Karpas-422 (cell line): Measurements from ENCODE around the gene PURA. TPM values are rescaled to one million over a fixed set of nuclear protein-coding genes. Genes with fewer than 3 reads are reported as not detected.

Experiments used
- DNase-seq: peaks from one replicate; pipeline ENCODE4 v3.0.0-alpha.2; 2015
- H2AFZ ChIP-seq: fragments of 200-600 bp; sonication (generic); 2 replicates; pipeline ENCODE4 v1.6.1; 2014; ENCODE audit warnings: antibody characterized with exemption, low read length, mixed read lengths
- H3K27ac ChIP-seq: fragments of 200-600 bp; sonication (generic); 2 replicates; pipeline ENCODE4 v1.5.1; 2014; ENCODE audit warnings: mild to moderate bottlenecking, low read length, moderate library complexity
- H3K27me3 ChIP-seq: fragments of 200-600 bp; sonication (generic); 2 replicates; pipeline ENCODE4 v1.6.1; 2014; ENCODE audit warnings: low read length, mixed read lengths
- H3K36me3 ChIP-seq: fragments of 200-600 bp; sonication (generic); 2 replicates; pipeline ENCODE4 v1.6.1; 2014; ENCODE audit warnings: low read length, mixed read lengths; ENCODE audit not compliant: insufficient read depth
- H3K4me1 ChIP-seq: fragments of 200-600 bp; sonication (generic); 2 replicates; pipeline ENCODE4 v1.6.1; 2014; ENCODE audit warnings: mild to moderate bottlenecking, low read length, mixed read lengths
- H3K4me2 ChIP-seq: fragments of 200-600 bp; sonication (generic); 2 replicates; pipeline ENCODE4 v1.6.1; 2014; ENCODE audit warnings: low read length, low read depth, mild to moderate bottlenecking; ENCODE audit not compliant: poor library complexity, severe bottlenecking
- H3K4me3 ChIP-seq: fragments of 200-600 bp; sonication (generic); 2 replicates; pipeline ENCODE4 v1.5.1; 2014; ENCODE audit warnings: mild to moderate bottlenecking, antibody characterized with exemption, low read length, mixed read lengths
- H3K79me2 ChIP-seq: fragments of 200-600 bp; sonication (generic); 2 replicates; pipeline ENCODE4 v1.6.1; 2014; ENCODE audit warnings: mild to moderate bottlenecking, low read length, mixed read lengths
- H3K9ac ChIP-seq: fragments of 200-600 bp; sonication (generic); 2 replicates; pipeline ENCODE4 v1.6.0; 2014; ENCODE audit warnings: low read length
- H3K9me2 ChIP-seq: fragments of 200-600 bp; sonication (generic), shearing (Covaris generic); replicated peaks from 2 replicates; pipeline ENCODE4 v1.6.0; 2014; ENCODE audit warnings: mild to moderate bottlenecking, low read length, moderate library complexity; ENCODE audit not compliant: insufficient read depth
- H3K9me3 ChIP-seq: fragments of 300-700, 200-600 bp; sonication (generic); 2 replicates; pipeline ENCODE4 v1.6.1; 2014; ENCODE audit warnings: low read length, mixed read lengths
- H4K20me1 ChIP-seq: fragments of 200-600 bp; sonication (generic); 2 replicates; pipeline ENCODE4 v1.6.1; 2014; ENCODE audit warnings: mild to moderate bottlenecking, antibody characterized with exemption, low read length, low read depth; ENCODE audit not compliant: insufficient read depth
- total RNA-seq: library from RNA; depleted of rRNA; stranded (reverse); fragments of >200 nt; shearing (Covaris generic); gene quantifications from 2 replicates; pipeline ENCODE4 v1.2.3, GENCODE V29; 2014; ENCODE audit warnings: low replicate concordance

The PURA gene
- total RNA-seq, 1 experiment from 2014 or later, result 7.2 TPM

DNA sequence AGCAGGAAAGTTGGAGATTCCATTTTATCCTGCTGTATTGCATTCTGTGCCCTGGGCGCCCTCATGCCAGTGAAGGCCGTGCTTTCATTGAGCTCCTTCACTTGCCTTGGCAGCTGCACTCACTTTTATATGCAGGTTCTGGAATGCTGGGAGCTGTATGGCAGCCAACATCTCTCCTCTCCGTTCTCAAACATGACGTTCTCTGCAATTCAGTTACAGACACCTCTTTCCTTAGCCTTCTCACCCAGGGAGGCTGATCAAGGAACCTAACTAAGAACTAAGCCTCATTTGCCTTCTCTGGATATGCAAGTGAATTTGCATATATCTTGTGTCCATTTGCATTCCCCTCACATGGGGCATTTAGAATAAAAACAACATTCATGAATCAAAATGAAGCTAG is 29.4 kb upstream of the PURA start:
- no peaks in the 10 kb centered on the region for H4K20me1 ChIP-seq
- no peak for DNase-seq
- H2AFZ ChIP-seq, result no peak overlapping the region
- no peaks in the 10 kb centered on the region for H3K79me2 ChIP-seq
- H3K4me2 ChIP-seq, result no peak overlapping the region
- no peak overlapping the region for H3K4me3 ChIP-seq
- H3K27me3 ChIP-seq, result no peaks in the 10 kb centered on the region; the same call in 1 of the 2 replicates
- no peaks in the 10 kb centered on the region for H3K36me3 ChIP-seq
- no peaks in the 10 kb centered on the region; the same call in 1 of the 2 replicates for H3K9me3 ChIP-seq
- no peaks in the 10 kb centered on the region for H3K9me2 ChIP-seq
- H3K27ac ChIP-seq, result no peak overlapping the region
- no peak overlapping the region for H3K9ac ChIP-seq
- H3K4me1 ChIP-seq, result no peaks in the 10 kb centered on the region

GRCh38 chr5:140090251-140090650 is 23.7 kb upstream of the PURA start:
- H3K9ac ChIP-seq, result no peak overlapping the region
- no peak overlapping the region for H3K27ac ChIP-seq
- no peaks in the 10 kb centered on the region for H3K4me1 ChIP-seq
- H2AFZ ChIP-seq, result no peak overlapping the region
- no peaks in the 10 kb centered on the region for H3K36me3 ChIP-seq
- H4K20me1 ChIP-seq, result no peaks in the 10 kb centered on the region
- H3K79me2 ChIP-seq, result no peaks in the 10 kb centered on the region
- H3K9me3 ChIP-seq, result peaks cover 14% of the 10 kb centered on the region; the same call in 1 of the 2 replicates
- no peaks in the 10 kb centered on the region for H3K9me2 ChIP-seq
- DNase-seq, result no peak
- no peak overlapping the region for H3K4me2 ChIP-seq
- no peaks in the 10 kb centered on the region for H3K27me3 ChIP-seq
- H3K4me3 ChIP-seq, result no peak overlapping the region

DNA sequence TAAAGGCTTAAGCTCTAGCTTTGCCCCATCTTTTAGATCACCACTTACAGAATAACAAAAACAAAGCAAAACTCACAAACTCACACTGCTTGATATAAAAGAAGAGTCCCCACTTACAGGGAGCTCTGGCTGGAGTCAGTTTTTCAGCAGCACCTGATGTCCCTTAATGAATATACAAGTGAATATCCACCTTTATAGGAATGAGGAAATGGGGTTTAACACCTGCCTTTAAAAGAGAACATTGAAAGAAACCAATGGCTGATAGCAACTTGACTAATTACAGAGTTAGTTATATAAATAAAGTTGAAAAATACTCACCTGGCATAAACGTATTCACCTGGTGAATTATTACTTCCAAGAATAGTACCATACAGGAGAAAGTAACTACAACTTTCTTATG is 20.7 kb upstream of the PURA start:
- Histone ChIP-seq H3K9me3 (peaks cover 14% of the 10 kb centered on the region; the same call in 1 of the 2 replicates), H3K79me2 (no peaks in the 10 kb centered on the region), H3K4me2 (no peak overlapping the region), H3K4me1 (no peaks in the 10 kb centered on the region), H3K9ac (no peak overlapping the region), H3K9me2 (no peaks in the 10 kb centered on the region), H3K27ac (no peak overlapping the region), H3K27me3 (no peaks in the 10 kb centered on the region), H3K4me3 (no peak overlapping the region), H4K20me1 (no peaks in the 10 kb centered on the region), H3K36me3 (no peaks in the 10 kb centered on the region), H2AFZ (no peak overlapping the region)
- no peak for DNase-seq

GRCh38 chr5:140093866-140094265 is 20.0 kb upstream of the PURA start:
- Histone ChIP-seq H3K4me3 (no peak overlapping the region), H3K27me3 (no peaks in the 10 kb centered on the region), H3K4me1 (no peaks in the 10 kb centered on the region), H3K9ac (no peak overlapping the region), H3K9me2 (no peaks in the 10 kb centered on the region), H3K27ac (no peak overlapping the region), H4K20me1 (no peaks in the 10 kb centered on the region), H3K4me2 (no peak overlapping the region), H3K79me2 (no peaks in the 10 kb centered on the region), H2AFZ (no peak overlapping the region), H3K36me3 (no peaks in the 10 kb centered on the region), H3K9me3 (peaks cover 14% of the 10 kb centered on the region; the same call in 1 of the 2 replicates)
- DNase-seq, result no peak

DNA sequence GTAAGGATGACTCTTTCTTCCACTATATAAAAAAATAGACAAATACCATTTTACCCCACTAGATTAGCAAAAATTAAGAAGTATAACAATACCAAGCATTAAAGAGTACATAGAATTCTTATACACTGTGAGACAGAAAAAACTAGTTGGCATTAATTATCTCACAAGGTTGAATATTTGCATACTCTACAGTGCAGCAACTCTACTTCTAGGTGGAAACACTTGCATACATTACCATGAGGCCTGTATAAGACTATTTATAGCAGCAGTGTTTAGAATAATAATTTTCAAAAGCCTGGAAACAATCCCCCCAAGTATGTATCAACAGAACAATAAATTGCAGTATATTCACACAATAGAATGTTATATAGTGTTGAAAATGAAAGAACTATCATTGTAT is 19.0 kb upstream of the PURA start:
- Histone ChIP-seq H3K36me3 (no peaks in the 10 kb centered on the region), H3K4me3 (no peak overlapping the region), H3K27ac (no peak overlapping the region), H3K9me2 (no peaks in the 10 kb centered on the region), H2AFZ (no peak overlapping the region), H3K9me3 (peaks cover 10% of the 10 kb centered on the region; the same call in 1 of the 2 replicates), H3K9ac (no peak overlapping the region), H4K20me1 (no peaks in the 10 kb centered on the region), H3K4me2 (no peak overlapping the region), H3K4me1 (no peaks in the 10 kb centered on the region), H3K27me3 (no peaks in the 10 kb centered on the region), H3K79me2 (no peaks in the 10 kb centered on the region)
- DNase-seq, result no peak

DNA sequence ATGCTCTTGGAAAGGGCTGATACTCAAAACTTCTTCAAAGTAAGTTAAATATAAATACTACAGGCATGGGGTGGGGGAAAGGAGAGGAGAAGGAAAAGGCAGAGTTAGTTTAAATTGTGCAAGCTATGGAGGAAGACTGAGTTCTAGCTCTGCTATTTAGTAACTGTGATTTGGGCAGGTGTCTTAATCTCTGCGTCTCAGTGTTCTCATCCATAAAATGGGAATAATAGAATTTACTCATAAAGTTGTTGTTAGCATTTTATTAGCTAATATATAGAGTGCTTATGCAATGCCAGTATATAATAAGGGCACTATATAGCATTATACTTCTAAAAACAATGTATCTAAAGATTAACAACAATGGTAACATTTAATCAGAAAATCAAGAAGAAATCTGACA is 12.7 kb upstream of the PURA start:
- Histone ChIP-seq H3K79me2 (no peaks in the 10 kb centered on the region), H3K4me2 (no peak overlapping the region), H3K27me3 (no peaks in the 10 kb centered on the region), H3K4me3 (no peak overlapping the region), H4K20me1 (no peaks in the 10 kb centered on the region), H3K9ac (no peak overlapping the region), H2AFZ (no peak overlapping the region), H3K27ac (no peak overlapping the region), H3K9me2 (no peaks in the 10 kb centered on the region), H3K36me3 (no peaks in the 10 kb centered on the region), H3K4me1 (no peaks in the 10 kb centered on the region), H3K9me3 (no peaks in the 10 kb centered on the region)
- no peak for DNase-seq

DNA sequence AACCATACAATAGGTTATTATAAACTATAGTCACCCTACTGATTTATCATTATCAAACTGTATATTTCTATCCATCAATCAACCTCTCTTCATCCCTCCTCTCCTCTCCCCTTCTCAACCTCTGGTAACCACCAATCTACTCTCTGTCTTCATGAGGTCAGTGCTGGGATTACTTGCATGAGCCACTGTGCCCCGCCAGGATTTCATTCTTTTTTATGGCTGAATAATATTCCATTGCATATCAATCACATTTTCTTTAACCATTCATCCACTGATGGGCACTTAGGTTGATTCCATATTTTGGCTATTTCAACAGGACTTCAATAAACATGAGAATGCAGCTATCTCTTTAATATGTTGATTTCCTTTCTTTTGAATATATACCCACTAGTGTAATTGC is 10.8 kb upstream of the PURA start:
- no peaks in the 10 kb centered on the region for H3K9me2 ChIP-seq
- no peaks in the 10 kb centered on the region for H4K20me1 ChIP-seq

DNA sequence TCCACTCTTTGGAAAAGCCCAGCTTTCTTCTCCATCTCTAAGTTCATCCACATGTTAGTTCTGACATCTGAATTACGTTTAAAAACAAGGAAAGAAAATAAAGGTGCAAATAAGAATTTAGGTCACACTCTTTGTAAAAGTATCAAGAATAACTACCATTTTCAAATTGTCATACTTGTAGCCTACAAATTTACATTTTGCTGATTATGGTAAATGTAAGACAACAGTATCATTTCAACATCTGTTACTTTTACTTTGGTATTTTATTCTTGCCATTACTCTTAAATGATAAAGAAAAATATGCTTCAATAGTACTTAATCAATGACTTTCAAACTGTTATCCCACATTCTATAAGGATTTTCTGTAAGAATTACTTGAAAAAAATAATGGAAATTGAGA is 9.8 kb upstream of the PURA start:
- Histone ChIP-seq H3K4me2 (no peak overlapping the region), H2AFZ (no peak overlapping the region), H3K9me2 (no peaks in the 10 kb centered on the region), H3K9ac (no peak overlapping the region), H3K27me3 (no peaks in the 10 kb centered on the region), H3K27ac (no peak overlapping the region), H3K9me3 (no peaks in the 10 kb centered on the region), H3K79me2 (no peaks in the 10 kb centered on the region; the same call in 1 of the 2 replicates), H3K36me3 (no peaks in the 10 kb centered on the region), H4K20me1 (peaks cover 5% of the 10 kb centered on the region; the same call in 1 of the 2 replicates), H3K4me3 (no peak overlapping the region), H3K4me1 (peaks cover 16% of the 10 kb centered on the region)
- DNase-seq, result no peak

More for the DNA sequence above, 10.8 kb upstream of the PURA start:
- Histone ChIP-seq H3K4me2 (no peak overlapping the region), H3K36me3 (no peaks in the 10 kb centered on the region), H3K9me3 (no peaks in the 10 kb centered on the region), H3K27ac (no peak overlapping the region), H3K4me3 (no peak overlapping the region), H3K27me3 (no peaks in the 10 kb centered on the region), H2AFZ (no peak overlapping the region), H3K79me2 (no peaks in the 10 kb centered on the region), H3K4me1 (peaks cover 8% of the 10 kb centered on the region), H3K9ac (no peak overlapping the region)
- no peak for DNase-seq

DNA sequence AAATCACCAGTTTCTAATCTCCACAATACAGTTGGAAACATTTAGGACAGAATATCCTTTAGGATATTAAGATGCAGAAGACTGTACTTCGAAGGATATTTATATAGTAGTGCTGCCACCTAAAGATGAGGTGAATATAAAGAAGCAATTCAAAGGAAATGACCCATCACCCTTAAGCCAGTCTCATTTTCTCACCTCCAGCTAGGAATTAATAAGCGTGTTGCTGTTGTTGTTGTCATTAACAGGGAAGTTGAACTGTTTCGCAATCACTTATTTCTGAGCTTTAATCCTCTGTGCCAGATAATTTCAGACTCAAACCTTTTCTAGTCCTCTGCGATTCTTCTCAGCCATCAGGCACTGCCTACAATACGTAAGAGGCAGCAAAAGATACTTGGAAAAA is 7.8 kb upstream of the PURA start:
- no peak for DNase-seq
- no peaks in the 10 kb centered on the region; the same call in 1 of the 2 replicates for H3K79me2 ChIP-seq
- H3K27me3 ChIP-seq, result no peaks in the 10 kb centered on the region; the same call in 1 of the 2 replicates
- no peaks in the 10 kb centered on the region for H3K9me3 ChIP-seq
- no peaks in the 10 kb centered on the region for H3K9me2 ChIP-seq
- no peak overlapping the region for H3K27ac ChIP-seq
- H3K9ac ChIP-seq, result no peak overlapping the region
- no peak overlapping the region for H3K4me3 ChIP-seq
- H4K20me1 ChIP-seq, result peaks cover 6% of the 10 kb centered on the region; the same call in 1 of the 2 replicates
- no peaks in the 10 kb centered on the region for H3K36me3 ChIP-seq
- H3K4me1 ChIP-seq, result peaks cover 22% of the 10 kb centered on the region
- H3K4me2 ChIP-seq, result no peak overlapping the region
- no peak overlapping the region for H2AFZ ChIP-seq
